HK-2 (cell line): ENCODE results near the gene PKD1L1.
A peak's percentile ranks its signal among the peaks of the same experiment; 100 is the strongest.
"Not testable (repeated sequence)": the region's sequence is repeated elsewhere in the genome, so short reads cannot be mapped to it uniquely, and the experiment has no call there.

Source experiments
- DNase-seq: peaks from one replicate; pipeline ENCODE4 v3.0.0-alpha.2; 2018; ENCODE audit not compliant: unreplicated experiment

Gene PKD1L1, protein sequence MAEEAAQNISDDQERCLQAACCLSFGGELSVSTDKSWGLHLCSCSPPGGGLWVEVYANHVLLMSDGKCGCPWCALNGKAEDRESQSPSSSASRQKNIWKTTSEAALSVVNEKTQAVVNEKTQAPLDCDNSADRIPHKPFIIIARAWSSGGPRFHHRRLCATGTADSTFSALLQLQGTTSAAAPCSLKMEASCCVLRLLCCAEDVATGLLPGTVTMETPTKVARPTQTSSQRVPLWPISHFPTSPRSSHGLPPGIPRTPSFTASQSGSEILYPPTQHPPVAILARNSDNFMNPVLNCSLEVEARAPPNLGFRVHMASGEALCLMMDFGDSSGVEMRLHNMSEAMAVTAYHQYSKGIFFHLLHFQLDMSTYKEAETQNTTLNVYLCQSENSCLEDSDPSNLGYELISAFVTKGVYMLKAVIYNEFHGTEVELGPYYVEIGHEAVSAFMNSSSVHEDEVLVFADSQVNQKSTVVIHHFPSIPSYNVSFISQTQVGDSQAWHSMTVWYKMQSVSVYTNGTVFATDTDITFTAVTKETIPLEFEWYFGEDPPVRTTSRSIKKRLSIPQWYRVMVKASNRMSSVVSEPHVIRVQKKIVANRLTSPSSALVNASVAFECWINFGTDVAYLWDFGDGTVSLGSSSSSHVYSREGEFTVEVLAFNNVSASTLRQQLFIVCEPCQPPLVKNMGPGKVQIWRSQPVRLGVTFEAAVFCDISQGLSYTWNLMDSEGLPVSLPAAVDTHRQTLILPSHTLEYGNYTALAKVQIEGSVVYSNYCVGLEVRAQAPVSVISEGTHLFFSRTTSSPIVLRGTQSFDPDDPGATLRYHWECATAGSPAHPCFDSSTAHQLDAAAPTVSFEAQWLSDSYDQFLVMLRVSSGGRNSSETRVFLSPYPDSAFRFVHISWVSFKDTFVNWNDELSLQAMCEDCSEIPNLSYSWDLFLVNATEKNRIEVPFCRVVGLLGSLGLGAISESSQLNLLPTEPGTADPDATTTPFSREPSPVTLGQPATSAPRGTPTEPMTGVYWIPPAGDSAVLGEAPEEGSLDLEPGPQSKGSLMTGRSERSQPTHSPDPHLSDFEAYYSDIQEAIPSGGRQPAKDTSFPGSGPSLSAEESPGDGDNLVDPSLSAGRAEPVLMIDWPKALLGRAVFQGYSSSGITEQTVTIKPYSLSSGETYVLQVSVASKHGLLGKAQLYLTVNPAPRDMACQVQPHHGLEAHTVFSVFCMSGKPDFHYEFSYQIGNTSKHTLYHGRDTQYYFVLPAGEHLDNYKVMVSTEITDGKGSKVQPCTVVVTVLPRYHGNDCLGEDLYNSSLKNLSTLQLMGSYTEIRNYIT (N-terminal part only)

DNA sequence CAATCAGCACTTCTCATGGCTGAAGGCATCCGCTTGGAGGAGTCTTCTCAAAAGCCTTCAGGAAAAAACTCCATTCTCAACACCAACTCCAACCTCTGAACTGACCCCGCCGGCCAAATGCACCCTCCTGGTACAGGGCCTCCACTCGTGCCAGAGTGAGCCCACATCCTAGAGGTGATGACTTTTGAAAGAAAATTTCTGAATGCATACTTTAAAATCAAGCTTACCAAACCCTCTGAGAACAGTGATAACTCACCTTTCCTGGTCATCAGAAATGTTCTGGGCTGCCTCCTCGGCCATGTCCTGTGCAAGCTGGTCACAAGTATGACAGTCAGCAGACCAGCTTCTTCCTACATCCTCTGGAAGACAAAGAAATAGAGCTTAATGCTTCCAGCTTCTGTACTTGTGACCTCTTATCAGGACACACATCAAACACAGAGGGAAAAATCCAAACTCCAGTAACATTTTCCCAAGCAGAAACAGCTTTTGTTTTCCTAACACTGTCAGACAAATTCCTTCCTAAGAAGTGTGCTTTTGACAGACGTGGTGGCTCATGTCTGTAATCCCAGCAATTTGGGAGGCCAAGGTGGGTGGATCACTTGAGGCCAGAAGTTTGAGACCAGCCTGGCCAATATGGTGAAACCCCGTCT, at the start of gene PKD1L1:
Gene PKD1L1 (minus strand): TSS at position 326 of the 650 bp plus-strand sequence. CDS start 26 bp downstream, at position 300.
- DNase-seq, result no peak

GRCh38 chr7:47992446-47992845, 44.2 kb upstream of the PKD1L1 start:
- DNase-seq, result no peak

GRCh38 chr7:47991741-47992311, 43.6 kb upstream of the PKD1L1 start:
- no peak for DNase-seq

DNA sequence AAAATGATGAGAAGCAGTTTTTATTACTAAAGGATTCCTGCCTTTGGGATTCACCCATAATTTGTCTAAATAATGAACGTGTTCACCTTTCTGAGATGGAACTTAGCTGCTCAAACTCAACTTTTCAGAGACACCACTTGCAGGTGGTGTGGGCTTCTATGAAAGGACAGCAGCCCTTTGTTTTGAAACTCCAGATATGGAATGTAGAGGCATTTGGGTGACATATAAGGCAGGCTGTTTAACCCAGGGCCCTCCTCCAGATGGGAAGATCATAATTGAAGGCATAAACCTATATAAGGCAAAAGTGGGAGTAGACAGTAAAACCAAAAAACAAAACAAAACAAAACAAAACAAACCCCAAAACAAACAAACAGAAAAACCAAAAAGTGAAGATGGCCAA, 43.0 kb upstream of the PKD1L1 start:
- no peak for DNase-seq

- DNase-seq, result no peak
Observed at GRCh38 chr7:47990592-47990991, 42.3 kb upstream of the PKD1L1 start.

DNA sequence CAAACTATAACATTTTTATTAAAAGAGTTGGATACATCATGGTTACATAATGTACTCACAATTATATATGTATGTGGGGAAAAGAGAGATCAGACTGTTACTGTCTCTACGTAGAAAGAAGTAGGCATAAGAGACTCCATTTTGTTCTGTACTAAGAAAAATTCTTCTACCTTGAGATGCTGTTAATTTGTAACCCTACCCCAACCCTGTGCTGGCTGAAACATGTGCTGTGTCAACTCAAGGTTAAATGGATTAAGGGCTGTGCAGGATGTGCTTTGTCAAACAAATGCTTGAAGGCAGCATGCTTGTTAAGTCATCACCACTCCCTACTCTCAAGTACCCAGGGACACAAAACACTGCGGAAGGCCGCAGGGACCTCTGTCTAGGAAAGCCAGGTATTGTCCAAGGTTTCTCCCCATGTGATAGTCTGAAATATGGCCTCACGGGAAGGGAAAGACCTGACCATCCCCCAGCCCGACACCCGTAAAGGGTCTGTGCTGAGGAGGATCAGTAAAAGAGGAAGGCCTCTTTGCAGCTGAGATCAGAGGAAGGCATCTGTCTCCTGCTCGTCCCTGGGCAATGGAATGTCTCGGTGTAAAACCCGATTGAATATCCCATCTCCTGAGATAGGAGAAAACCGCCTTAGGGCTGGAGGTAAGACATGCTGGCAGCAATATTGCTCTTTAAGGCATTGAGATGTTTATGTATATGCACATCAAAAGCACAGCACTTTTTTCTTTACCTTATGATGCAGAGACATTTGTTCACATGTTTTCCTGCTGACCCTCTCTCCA, 41.5 kb upstream of the PKD1L1 start:
- DNase-seq, result peak; percentile 27

GRCh38 chr7:47988496-47989386, 40.5 kb upstream of the PKD1L1 start:
- DNase-seq, result no peak

DNA sequence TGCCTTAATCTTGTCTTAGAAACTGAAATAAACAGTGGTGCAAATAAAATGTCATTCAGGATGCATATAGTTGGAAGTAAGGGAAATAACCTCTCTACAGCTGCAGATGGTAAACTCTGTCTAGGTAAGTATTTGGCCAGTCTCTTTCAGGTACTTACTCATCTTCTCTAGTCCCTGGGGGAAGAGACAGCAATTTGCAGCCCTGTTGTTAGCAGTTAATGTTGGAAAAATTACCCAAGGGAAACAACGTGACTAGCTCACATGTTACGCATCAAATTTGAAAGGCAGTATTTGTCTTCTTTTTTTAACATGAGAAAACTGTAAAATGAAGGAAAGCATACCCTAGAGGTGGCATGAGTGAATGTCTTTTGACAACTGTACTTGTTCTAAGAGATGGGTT, 34.3 kb upstream of the PKD1L1 start:
- DNase-seq, result no peak

GRCh38 chr7:47980648-47981047, 32.4 kb upstream of the PKD1L1 start:
- DNase-seq, result not testable (repeated sequence)

GRCh38 chr7:47979832-47980181, 31.5 kb upstream of the PKD1L1 start:
- no peak for DNase-seq

DNA sequence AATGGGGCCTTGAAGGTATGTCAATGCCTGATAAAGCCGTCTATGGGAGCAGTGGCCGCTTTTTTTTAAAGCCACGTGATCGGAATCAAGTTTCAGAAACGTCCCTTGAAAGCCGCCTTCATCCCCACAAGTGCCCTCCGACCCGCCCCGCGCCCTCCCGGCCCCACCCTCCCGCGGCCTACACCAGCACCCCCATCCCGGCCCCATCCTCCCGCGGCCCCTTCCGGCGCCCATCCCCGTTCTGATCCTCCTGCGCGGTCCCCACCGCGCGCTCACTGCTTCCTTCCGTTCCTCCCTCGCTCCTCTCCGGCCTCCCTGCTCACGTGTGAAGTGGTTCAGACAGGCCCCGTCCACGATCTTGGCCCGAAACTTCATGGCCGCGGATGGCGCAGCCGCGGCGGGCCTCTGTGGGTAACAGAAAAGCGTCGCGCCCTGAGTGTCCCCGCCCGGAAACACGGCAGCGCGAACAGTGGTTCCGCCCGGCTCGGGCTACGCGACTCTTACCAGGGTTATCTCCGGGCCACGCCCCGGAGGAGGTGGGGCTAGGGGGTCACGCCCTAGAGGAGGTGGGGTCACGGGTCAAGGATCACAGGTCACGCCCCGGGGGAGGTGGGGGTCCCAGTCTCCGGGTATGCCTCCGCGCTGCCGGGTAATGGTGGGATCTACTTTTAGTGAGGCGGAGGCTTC, 31.0 kb upstream of the PKD1L1 start, which contains the start of gene HUS1:
Gene HUS1 (minus strand): TSS at position 471 of the 687 bp plus-strand sequence. CDS start 96 bp downstream, at position 375.
- DNase-seq, result peak; percentile 84

DNA sequence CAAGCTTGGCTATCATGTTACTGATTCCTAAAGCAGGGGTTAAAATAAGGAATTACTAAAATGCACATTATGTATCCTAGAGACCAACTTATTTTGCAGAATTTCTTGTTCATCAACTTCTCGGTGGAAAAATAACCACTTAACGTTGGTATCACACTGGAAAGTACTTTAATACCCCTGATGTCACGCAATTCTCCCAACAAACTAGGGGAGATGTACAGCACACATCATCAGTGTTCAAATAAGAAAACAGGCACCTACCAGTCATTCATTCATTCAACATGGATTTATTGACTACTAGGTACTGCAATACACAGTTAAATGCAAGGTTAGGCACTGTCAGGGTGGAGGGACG, 30.5 kb upstream of the PKD1L1 start:
- no peak for DNase-seq

DNA sequence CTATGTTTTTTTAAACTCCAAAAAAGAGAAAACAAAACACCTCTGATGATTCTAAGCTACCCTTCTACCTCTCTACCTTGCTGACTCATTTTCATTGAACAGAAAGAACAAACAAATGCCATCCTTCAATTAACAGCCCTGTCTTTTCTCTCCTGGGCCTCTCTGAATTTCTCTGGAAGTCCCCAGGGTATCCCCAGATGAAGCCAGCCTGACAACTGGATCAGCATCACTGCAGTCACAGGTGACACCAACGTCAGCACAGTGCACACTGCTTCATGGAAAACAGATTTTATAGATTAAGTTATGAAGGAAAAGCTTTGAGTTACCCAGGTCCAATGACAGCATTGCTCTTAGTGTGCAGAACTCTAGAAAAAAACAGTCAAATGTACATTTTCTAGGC, 25.5 kb upstream of the PKD1L1 start:
- DNase-seq, result no peak

DNA sequence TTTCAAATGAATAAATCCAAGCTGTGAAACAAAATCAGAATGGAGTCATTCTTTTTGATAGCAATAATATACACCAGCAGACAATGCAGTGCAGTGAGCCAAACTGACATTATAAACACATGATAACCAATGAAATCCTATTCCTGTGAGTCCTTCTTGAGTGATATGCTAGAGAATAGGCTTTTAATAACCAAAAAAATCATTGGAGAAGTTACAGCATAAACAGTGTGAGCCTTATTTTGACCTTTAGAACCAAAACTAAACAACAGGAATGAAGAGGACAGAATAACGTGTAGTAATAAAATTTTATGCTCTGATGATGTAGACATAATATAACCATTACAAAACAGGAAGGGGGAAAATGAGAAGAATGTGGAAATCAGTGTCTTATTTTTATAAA, 22.5 kb upstream of the PKD1L1 start:
- DNase-seq, result no peak

DNA sequence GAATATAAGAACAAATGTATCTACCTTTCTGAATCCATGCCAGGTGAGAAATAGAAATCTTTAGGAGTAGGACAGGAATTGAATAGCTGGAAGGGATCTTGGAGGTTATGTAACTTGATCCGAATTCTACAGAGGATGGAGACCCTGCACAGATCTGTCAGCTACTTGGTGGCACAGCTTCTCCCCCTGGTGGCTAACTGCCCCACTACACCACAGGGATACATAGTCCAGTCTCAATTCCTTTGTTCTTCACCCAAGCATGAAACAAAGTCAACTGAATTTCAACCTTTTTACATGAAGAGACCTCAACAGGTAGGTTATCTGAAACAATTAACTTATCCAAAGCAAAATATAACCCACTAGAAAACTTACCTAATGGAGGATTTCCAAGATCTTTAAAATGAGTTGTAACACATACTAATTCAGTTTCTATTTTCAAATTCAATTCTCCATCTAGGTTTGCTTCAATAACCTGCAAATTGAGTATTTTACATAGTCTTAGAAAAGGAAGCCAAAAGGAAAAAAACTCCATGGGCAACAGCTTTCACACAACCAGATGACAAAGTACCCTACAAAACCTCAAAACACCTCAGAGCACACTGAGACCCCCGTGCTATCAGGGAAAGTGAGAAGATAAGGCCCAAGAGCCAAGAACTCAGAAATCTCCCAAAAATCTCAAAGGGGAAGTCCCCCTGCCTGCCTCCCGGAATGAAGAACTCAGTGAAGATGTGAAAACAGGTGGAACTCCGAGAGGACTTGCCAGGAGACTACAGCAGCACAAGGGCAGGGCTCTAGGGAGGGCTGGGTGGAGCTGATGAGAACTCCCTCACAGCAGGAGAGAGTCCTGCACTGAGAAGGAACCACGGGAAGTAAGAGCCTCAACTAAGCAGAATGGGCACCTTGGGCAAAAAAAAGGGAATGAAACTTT, 20.8 kb upstream of the PKD1L1 start:
- DNase-seq, result peak; percentile 46

DNA sequence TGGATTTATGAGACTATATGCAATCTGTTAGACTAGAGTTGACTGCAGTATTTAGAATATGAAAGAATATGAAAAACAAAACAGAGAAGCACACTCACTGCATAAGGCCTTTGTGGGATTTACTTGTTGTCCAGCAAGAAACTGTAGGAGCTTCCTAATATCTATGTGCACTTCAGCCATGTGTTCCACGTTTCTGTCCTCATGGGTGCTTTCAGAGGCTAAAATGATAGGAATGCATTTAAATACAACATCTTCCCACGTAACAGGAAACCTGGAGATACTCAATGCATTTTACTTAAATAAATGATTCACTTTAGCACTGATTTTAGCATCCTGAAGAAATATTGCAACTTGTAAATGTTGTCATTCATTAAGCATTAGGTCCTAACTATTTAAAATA, 19.4 kb upstream of the PKD1L1 start:
- DNase-seq, result no peak

DNA sequence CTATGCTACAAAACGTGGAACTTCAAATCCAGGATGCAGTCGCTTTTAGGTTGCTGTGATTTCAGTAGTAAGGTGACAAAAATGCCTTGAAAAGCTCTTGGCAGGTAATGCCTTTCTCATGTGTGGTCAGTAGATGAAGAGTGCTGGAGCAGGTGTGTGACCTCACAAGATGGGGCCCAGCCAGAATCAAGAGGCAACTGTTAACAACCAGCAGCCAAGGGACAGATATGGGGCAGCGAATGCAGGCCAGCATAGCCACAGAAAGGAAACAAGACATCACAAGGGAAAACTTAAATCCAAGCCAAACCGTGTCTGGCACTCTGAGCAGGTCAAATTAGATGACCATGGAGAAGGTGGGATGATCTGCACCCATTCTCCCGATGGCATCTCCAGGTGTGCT, 18.9 kb upstream of the PKD1L1 start:
- DNase-seq, result no peak

DNA sequence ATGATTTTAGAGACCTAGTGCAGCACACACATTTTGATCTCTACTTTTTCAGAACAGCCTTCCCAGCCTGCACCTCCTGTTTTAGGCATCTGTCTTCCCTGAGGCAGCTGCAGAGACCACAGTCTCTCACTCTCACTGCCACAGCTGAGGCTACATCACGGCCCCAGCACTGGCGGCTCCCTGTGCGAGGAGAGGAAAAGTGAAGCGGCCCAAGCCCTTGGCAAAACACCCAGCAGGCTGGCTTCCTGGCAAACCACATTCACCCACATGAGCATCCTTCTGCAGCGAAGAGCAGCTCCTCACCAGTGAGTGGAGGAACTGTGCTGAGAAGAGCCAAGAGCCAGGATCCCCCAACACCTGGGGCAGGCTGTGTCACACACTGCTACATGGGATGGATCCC, 17.2 kb upstream of the PKD1L1 start:
- no peak for DNase-seq
